ENCODE measurements around the gene ARTN.

Gene ARTN

DNA sequence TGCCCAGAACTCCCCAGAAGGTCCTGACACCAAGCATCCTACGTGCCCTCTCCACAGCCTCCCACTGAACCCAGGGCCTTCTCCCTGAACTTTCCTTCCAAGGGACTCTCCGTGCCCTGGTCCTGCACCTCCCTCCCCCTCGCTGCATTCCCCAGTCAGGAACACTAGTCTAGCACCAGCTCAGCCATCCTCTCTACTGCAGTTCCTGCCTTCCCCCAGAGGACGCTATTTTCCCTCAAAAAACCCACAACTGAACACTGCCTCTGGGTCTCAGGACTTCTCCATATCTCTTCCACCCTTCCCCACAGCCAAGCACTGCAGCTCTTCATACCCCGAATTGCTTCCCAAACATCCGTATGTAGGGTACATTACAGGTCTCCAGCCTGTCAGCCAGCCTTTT is 12.6 kb upstream of the ARTN start:
- no peak for DNase-seq (ENCODE audit: low read depth)
- no peak overlapping the region for H3K4me3 ChIP-seq (ENCODE audit: low read depth, low read length)

DNA sequence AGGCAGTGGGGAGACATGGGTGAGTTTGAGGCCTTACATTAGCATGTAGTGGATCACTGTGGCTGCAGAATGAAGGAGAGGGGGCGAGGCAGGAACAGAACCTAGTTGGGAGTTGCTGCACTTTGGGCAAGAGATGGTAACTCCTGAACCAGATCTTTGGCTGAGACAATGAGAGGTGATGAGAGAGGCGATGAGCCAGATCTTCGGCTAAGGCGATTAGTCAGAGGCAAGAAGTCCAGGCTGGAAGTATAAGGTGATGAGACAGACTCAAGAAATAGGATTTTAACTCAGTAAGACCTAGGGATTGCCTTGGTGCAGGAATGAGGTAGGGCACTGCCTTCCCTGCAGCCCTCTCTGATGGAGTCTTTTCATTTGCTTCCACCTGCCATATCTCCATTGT is 9.1 kb upstream of the ARTN start:
- no peak overlapping the region for H3K4me3 ChIP-seq (ENCODE audit: low read depth, low read length)
- DNase-seq (ENCODE audit: low read depth) = no peak

GRCh38 chr1:43925846-43926245 is 7.8 kb upstream of the ARTN start:
- DNase-seq (ENCODE audit: low read depth) = no peak
- no peak overlapping the region for H3K4me3 ChIP-seq (ENCODE audit: low read depth, low read length)

GRCh38 chr1:43930168-43930948 is 3.2 kb upstream of the ARTN start:
- H3K4me3 ChIP-seq (ENCODE audit: low read depth, low read length) = no peak overlapping the region
- DNase-seq (ENCODE audit: low read depth) = no peak

DNA sequence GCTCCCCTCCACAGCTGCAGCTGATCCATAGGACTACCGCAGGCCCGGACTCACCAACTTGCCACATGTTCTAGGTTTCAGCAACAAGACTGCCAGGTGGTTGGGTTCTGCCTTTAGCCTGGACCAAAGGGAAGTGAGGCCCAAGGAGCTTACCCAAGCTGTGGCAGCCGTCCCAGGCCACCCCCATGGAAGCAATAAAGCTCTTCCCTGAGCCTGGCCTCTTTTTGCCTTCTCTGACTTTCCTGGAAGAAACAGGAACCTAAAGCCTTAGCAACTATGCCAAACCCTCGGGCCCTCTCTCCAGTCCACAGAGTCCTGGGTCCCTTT is 2.7 kb upstream of the ARTN start:
- no peak overlapping the region for H3K4me3 ChIP-seq (ENCODE audit: low read depth, low read length)

GRCh38 chr1:43931711-43932660 is 1.6 kb upstream of the ARTN start:
- no peak overlapping the region for H3K4me3 ChIP-seq (ENCODE audit: low read depth, low read length)
- DNase-seq (ENCODE audit: low read depth) = no peak

More for the DNA sequence above, 2.7 kb upstream of the ARTN start:
- DNase-seq (ENCODE audit: low read depth) = no peak

GRCh38 chr1:43932786-43933385 is 715 bp upstream of the ARTN start:
- H3K4me3 ChIP-seq (ENCODE audit: low read depth, low read length) = peak overlapping the region; percentile 51
- DNase-seq (ENCODE audit: low read depth) = no peak

GRCh38 chr1:43934101-43934985 is 742 bp downstream of the ARTN start:
- no peak for DNase-seq (ENCODE audit: low read depth)
- H3K4me3 ChIP-seq (ENCODE audit: low read depth, low read length) = no peak overlapping the region

GRCh38 chr1:43934986-43935324 is 1.4 kb downstream of the ARTN start:
- DNase-seq (ENCODE audit: low read depth) = no peak
- no peak overlapping the region for H3K4me3 ChIP-seq (ENCODE audit: low read depth, low read length)

GRCh38 chr1:43935711-43936427 is 2.3 kb downstream of the ARTN start:
- H3K4me3 ChIP-seq (ENCODE audit: low read depth, low read length) = peak overlapping the region; percentile 29
- DNase-seq (ENCODE audit: low read depth) = no peak

- no peak for DNase-seq (ENCODE audit: low read depth)
- peak overlapping the region; percentile 32 for H3K4me3 ChIP-seq (ENCODE audit: low read depth, low read length)
These were observed 3.0 kb downstream of the ARTN start for GRCh38 chr1:43936431-43937151.

DNA sequence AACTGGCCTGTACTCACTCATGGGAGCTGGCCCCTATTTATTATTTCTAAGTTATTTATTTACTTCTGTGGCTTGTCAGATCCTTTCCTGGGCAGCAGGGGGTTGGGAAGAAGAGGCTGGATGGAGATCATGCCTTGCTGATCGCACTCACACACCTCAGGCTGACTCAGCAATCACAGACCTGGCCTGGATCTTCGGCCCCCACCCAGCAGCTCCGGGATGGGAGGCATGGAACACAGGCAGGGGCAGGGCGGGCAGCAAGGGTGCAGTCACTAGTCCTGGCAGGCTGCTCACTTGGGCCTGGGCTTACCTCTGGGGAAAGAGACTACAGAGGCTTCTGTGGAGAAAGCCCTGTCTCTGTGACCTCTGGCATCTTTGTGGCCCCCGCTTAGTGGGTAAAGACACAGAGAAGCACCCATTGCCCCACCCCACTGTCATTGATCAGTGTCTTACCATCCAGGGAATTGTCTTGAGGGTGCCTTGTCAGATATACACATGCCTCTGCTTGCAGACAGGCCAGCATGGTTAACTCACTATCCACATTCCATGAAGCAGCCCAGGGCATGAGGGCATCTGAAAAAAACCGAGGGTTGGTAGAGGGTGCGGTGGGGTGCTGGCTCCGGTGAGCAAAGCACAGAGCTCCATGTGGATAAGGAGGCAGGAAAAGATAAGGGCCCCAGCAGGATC is 3.7 kb downstream of the ARTN start:
- DNase-seq (ENCODE audit: low read depth) = no peak
- no peak overlapping the region for H3K4me3 ChIP-seq (ENCODE audit: low read depth, low read length)

DNA sequence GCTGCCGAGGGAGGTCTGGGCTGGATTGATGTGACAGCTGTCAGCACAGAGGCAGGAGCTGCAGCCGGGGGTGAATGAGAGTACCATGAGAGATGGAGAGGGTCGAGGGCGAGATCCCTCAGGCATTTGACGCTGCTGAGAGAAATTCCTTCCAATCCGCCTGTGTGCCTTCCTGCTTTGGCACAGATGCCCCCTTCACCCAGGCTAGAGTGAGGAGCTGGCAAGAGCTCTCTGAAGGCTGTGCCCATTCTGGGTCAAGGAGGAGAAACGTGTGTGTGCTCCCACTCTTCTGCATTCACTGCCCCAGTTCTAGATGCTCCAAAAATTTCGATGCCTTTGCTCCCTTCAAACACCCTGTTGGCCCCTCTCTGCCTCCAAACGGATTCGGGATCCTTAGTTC is 4.8 kb downstream of the ARTN start:
- DNase-seq (ENCODE audit: low read depth) = no peak
- H3K4me3 ChIP-seq (ENCODE audit: low read depth, low read length) = no peak overlapping the region

- no peak overlapping the region for H3K4me3 ChIP-seq (ENCODE audit: low read depth, low read length)
- no peak for DNase-seq (ENCODE audit: low read depth)
These were observed 5.4 kb downstream of the ARTN start for GRCh38 chr1:43938892-43939587.

DNA sequence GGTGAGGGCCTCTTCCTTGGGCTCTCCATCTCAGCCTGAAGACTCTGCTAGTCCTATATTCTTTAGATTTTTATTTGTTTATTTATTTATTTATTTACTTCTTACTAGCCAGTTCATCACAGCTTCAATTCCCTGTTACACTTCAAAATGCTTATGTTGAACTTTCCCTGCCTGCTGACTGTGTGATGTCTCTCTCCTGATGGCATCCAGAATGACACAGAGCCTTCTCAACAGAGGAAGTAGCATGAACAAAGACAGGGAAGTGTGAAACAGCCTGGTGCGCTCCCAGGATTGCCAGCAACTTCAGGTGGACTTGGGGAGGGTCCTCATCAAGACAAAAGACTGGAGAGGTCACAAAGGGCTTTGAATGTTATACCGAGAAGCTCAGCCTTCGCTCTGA is 8.8 kb downstream of the ARTN start:
- DNase-seq (ENCODE audit: low read depth) = no peak
- H3K4me3 ChIP-seq (ENCODE audit: low read depth, low read length) = no peak overlapping the region

DNA sequence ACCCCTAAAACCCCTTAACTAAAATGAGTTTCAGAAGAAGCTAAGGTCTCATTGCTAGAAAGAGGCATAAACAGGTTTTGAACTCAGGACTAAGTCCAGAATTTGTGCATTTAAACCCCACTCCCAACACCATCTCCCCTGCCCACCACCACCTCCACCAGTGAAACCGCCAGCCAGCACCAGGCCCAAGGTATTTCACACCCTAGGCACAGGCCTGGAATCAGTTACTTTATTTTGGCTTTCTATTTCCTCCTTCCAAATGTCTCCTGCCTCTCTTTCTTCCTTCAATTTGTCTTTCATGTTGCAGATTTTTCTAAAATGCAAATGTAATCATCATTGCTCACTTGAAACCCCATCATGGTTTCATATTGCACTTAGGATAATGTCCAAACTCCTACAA is 11.3 kb downstream of the ARTN start:
- no peak overlapping the region for H3K4me3 ChIP-seq (ENCODE audit: low read depth, low read length)
- no peak for DNase-seq (ENCODE audit: low read depth)

DNA sequence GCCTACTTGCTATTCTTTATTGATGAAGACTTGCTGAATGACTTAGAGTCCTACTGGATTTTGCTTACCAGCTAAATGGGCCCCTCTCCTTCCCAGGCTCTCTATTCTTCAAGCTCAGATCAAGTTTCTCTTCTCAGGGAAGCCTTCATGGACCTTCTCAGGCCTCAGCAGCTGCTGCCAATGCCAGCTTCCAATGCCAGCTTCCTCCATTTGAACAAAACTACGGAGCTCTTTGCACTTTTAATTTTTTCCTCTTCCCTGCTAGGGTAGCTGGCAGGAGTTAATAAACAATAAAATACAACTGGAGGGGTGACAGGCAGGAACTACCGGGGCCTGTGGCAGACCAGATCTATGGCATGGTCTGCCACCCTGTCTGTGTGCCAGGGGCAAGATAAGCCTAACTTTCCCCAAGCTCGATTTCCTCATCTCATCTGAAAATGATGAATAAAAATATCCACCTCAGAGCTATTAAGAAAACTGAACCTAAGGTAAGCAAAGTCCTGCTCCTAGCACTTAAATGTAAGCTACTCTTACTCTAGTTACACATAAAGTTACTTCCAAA is 12.2 kb downstream of the ARTN start:
- H3K4me3 ChIP-seq (ENCODE audit: low read depth, low read length) = peak overlapping the region; percentile 87
- DNase-seq (ENCODE audit: low read depth) = no peak
